Spleen (tissue), 7 donors: ENCODE measurements around the gene SCUBE2.

Experiments
- POLR2A ChIP-seq, 3 donors: fragments of 450-650 bp; IDR thresholded peaks; one replicate each; pipeline ENCODE4 v1.5.1; 2017; ENCODE audit warnings: antibody characterized with exemption in 3 of 3, mild to moderate bottlenecking in 1 of 3
- POLR2AphosphoS5 ChIP-seq, 3 donors: sonication (generic); formaldehyde crosslinking; IDR thresholded peaks; one replicate each; pipeline ENCODE4 v1.5.1; 2017; ENCODE audit warnings: antibody characterized with exemption in 3 of 3
- TF ChIP-seq, protein P1 (sequence below), 11 experiments: fragments of 200-600 bp in 7 of 11; fragments of 450-650 bp in 4 of 11; sonication (generic) in 4 of 11; IDR thresholded peaks in 8 of 11; conservative IDR thresholded peaks in 3 of 11; 1 replicate in 7 of 11; 2 replicates in 4 of 11; pipeline versions ENCODE4 v1.4.0 to v1.8.0; 2016 to 2021; ENCODE audit warnings: antibody characterized with exemption in 11 of 11, inconsistent platforms in 4 of 11, mild to moderate bottlenecking in 1 of 11
- donor health status: DM: no; HTN: no; CAD: no; lungs with moderate emphysema.
- donor health status: DM: no; HTN: no; CAD: no.
- donor health status: DM: no; HTN: no; CAD: no.

DNA sequence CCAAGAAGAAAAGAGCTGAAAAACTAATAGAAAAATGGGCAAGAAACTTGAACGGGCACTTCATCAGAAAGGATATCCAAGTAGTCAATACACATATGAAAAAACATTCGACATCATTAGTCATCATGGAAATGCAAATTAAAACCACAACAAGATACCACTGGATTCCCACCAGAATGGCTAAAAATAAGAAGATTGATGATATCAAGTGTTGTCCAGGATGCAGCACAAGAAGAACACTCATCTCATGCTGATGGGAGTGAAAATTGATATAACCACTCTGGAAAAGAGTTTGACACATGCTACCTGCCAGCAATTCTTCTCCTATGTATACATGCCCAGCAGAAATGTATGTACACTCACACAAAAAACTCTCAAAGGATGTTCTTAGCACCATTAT is 26.9 kb upstream of the SCUBE2 start:
- TF ChIP-seq, protein P1, sequence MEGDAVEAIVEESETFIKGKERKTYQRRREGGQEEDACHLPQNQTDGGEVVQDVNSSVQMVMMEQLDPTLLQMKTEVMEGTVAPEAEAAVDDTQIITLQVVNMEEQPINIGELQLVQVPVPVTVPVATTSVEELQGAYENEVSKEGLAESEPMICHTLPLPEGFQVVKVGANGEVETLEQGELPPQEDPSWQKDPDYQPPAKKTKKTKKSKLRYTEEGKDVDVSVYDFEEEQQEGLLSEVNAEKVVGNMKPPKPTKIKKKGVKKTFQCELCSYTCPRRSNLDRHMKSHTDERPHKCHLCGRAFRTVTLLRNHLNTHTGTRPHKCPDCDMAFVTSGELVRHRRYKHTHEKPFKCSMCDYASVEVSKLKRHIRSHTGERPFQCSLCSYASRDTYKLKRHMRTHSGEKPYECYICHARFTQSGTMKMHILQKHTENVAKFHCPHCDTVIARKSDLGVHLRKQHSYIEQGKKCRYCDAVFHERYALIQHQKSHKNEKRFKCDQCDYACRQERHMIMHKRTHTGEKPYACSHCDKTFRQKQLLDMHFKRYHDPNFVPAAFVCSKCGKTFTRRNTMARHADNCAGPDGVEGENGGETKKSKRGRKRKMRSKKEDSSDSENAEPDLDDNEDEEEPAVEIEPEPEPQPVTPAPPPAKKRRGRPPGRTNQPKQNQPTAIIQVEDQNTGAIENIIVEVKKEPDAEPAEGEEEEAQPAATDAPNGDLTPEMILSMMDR (IDR thresholded peaks at IDR 0.05 in 8 of 11, conservative IDR thresholded peaks at IDR 0.05 in 3 of 11) = no peak
- TF ChIP-seq POLR2AphosphoS5 (IDR thresholded peaks at IDR 0.05) = no peak
- TF ChIP-seq POLR2A (IDR thresholded peaks at IDR 0.05) = no peak
